Liver (tissue), 9 donors: Measurements from ENCODE around the gene STARD3. TPM values are rescaled to one million over a fixed set of nuclear protein-coding genes. Genes with fewer than 3 reads are reported as not detected.

Experiments used
- DNase-seq: peaks from one replicate; pipeline ENCODE4 v3.0.0-alpha.2; 2017; ENCODE audit warnings: low spot score
- H3K27ac ChIP-seq, 2 donors: one replicate each; pipeline ENCODE4 v1.7.0; 2013; ENCODE audit warnings: inconsistent platforms in 2 of 2, low read length in 2 of 2, control low read depth in 1 of 2, low read depth in 1 of 2, mild to moderate bottlenecking in 1 of 2
- H3K27me3 ChIP-seq, 4 donors: one replicate each; pipeline versions ENCODE4 v1.6.1 to v1.7.0; 2013; ENCODE audit warnings: low read length in 3 of 4, inconsistent platforms in 1 of 4, mild to moderate bottlenecking in 1 of 4, moderate library complexity in 1 of 4; ENCODE audit not compliant: control insufficient read depth in 4 of 4, insufficient read depth in 4 of 4
- H3K36me3 ChIP-seq, 4 donors: one replicate each; pipeline versions ENCODE4 v1.6.1 to v1.7.0; 2013; ENCODE audit warnings: low read length in 3 of 4, mild to moderate bottlenecking in 3 of 4, low read depth in 1 of 4, moderate library complexity in 1 of 4; ENCODE audit not compliant: control insufficient read depth in 4 of 4, insufficient read depth in 3 of 4
- H3K4me1 ChIP-seq, 4 donors: one replicate each; pipeline versions ENCODE4 v1.6.1 to v1.7.0; 2013; ENCODE audit warnings: low read length in 3 of 4, mild to moderate bottlenecking in 3 of 4, moderate library complexity in 1 of 4; ENCODE audit not compliant: control insufficient read depth in 4 of 4, insufficient read depth in 4 of 4
- H3K4me3 ChIP-seq, 3 donors: one replicate each; pipeline versions ENCODE4 v1.6.1 to v1.7.0; 2013; ENCODE audit warnings: low read length in 3 of 3, control low read depth in 1 of 3, low read depth in 1 of 3, mild to moderate bottlenecking in 1 of 3
- H3K9ac ChIP-seq, 2 donors: one replicate each; pipeline ENCODE4 v1.7.0; 2013; ENCODE audit warnings: low read length in 2 of 2, mild to moderate bottlenecking in 2 of 2, moderate library complexity in 2 of 2, control low read depth in 1 of 2, low read depth in 1 of 2
- H3K9me3 ChIP-seq, 4 donors: one replicate each; pipeline versions ENCODE4 v1.6.1 to v1.7.0; 2013; ENCODE audit warnings: low read length in 3 of 4; ENCODE audit not compliant: control insufficient read depth in 4 of 4
- FOXA1 ChIP-seq: IDR thresholded peaks from 2 replicates; pipeline ENCODE4 v1.6.1; 2016; ENCODE audit warnings: antibody characterized with exemption
- FOXA2 ChIP-seq: IDR thresholded peaks from 2 replicates; pipeline ENCODE4 v1.6.1; 2016; ENCODE audit warnings: antibody characterized with exemption
- GABPA ChIP-seq, 2 donors: IDR thresholded peaks in 1 of 2; conservative IDR thresholded peaks in 1 of 2; 2 replicates each; pipeline ENCODE4 v1.6.1; 2016; ENCODE audit warnings: antibody characterized with exemption in 2 of 2, mild to moderate bottlenecking in 1 of 2, moderate library complexity in 1 of 2
- HNF4A ChIP-seq, 2 donors: conservative IDR thresholded peaks; 2 replicates each; pipeline ENCODE4 v1.6.1; 2016; ENCODE audit warnings: antibody characterized with exemption in 2 of 2, mild to moderate bottlenecking in 2 of 2
- HNF4G ChIP-seq: IDR thresholded peaks from 2 replicates; pipeline ENCODE4 v1.6.1; 2016; ENCODE audit warnings: antibody characterized with exemption
- JUND ChIP-seq, 2 donors: IDR thresholded peaks; 2 replicates each; pipeline ENCODE4 v1.6.1; 2016; ENCODE audit warnings: antibody characterized with exemption in 2 of 2
- NR2F2 ChIP-seq: IDR thresholded peaks from 2 replicates; pipeline ENCODE4 v1.6.1; 2016; ENCODE audit warnings: antibody characterized with exemption
- RAD21 ChIP-seq, 2 donors: IDR thresholded peaks; 2 replicates each; pipeline ENCODE4 v1.6.1; 2016; ENCODE audit warnings: antibody characterized with exemption in 2 of 2, mild to moderate bottlenecking in 2 of 2
- RXRA ChIP-seq, 2 donors: IDR thresholded peaks; 2 replicates each; pipeline ENCODE4 v1.6.1; 2017 to 2018; ENCODE audit warnings: antibody characterized with exemption in 2 of 2, mild to moderate bottlenecking in 1 of 2
- SP1 ChIP-seq: IDR thresholded peaks from 2 replicates; pipeline ENCODE4 v1.6.1; 2018; ENCODE audit warnings: antibody characterized with exemption, mild to moderate bottlenecking
- TAF1 ChIP-seq: conservative IDR thresholded peaks from 2 replicates; pipeline ENCODE4 v1.6.1; 2016; ENCODE audit warnings: antibody characterized with exemption, mild to moderate bottlenecking
- YY1 ChIP-seq: IDR thresholded peaks from 2 replicates; pipeline ENCODE4 v1.6.1; 2016; ENCODE audit warnings: antibody characterized with exemption, mild to moderate bottlenecking
- ZBTB33 ChIP-seq: IDR thresholded peaks from 2 replicates; pipeline ENCODE4 v1.6.1; 2016; ENCODE audit warnings: antibody characterized with exemption
- WGBS: extraction: QIAGEN DNeasy Blood & Tissue Kit; methylation state at CpG from one replicate; pipeline ENCODE4 v1.1.7; 2013; 5-methylcytosine and 5-hydroxymethylcytosine counted together
- polyA plus RNA-seq, 2 donors: library from polyadenylated mRNA; stranded (reverse) in 1 of 2; unstranded in 1 of 2; fragments of 200-250 nt in 1 of 2; fragments of >200 nt in 1 of 2; fragmentation: Nextera tagmentation in 1 of 2; extraction: Ambion mirVana in 1 of 2; gene quantifications; one replicate each; pipeline versions ENCODE4 v1.2.1 to v1.2.3, GENCODE V29; 2013 to 2015
- total RNA-seq, 2 donors: library from RNA; depleted of rRNA; stranded (reverse); fragments of >200 nt; gene quantifications; one replicate each; pipeline ENCODE4 v1.2.3, GENCODE V29; 2014
- TF ChIP-seq, protein P1 (sequence below): IDR thresholded peaks from 2 replicates; pipeline ENCODE4 v1.6.1; 2016; ENCODE audit warnings: antibody characterized with exemption, mild to moderate bottlenecking
- TF ChIP-seq, protein P2 (sequence below): fragments of 150-350 bp; IDR thresholded peaks from 2 replicates; pipeline ENCODE4 v1.5.1; 2017; ENCODE audit warnings: improper control_type of control experiment, low read depth, low read length; ENCODE audit not compliant: missing input control
- TF ChIP-seq, protein P3 (sequence below): IDR thresholded peaks from 2 replicates; pipeline ENCODE4 v1.6.1; 2016; ENCODE audit warnings: antibody characterized with exemption
- TF ChIP-seq, protein P4 (sequence below): IDR thresholded peaks from 2 replicates; pipeline ENCODE4 v1.6.1; 2016; ENCODE audit warnings: antibody characterized with exemption
- donor health status: healthy.
- donor health status: healthy.
- donor health status: healthy.
- donor health status: healthy.
- donor health status: healthy.

The STARD3 gene
- total and polyA plus RNA-seq, 4 donors = 15.0 to 34.0 (median 23.2) TPM

DNA sequence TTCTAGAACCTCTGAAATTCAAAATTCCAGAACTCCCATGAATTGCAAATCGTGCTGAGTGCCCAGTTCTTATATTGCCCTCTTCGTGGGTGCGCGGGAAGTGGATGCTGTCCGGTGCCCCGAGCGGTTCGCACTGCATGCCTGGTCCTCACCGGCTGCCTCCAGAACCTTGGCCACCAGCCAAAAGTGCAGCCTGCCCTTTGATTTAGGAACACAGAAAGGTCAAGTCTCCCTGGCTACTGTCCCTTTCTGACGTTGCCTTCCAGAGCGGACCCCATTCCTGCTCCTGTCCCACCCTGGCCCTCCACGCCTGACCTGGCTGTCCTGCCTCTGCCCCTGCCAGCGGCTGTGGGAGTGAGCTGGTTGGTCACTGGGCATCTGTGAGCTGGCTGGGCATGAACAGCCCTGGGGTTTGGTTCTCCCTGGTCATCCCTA lies 38.9 kb upstream of the STARD3 start:
- Histone ChIP-seq H3K36me3 (no peaks in the 10 kb centered on the region), H3K27ac (no peak overlapping the region), H3K4me1 (peaks cover 0 to 12% (median 7%) of the 10 kb centered on the region in 4 donors), H3K9me3 (no peaks in the 10 kb centered on the region), H3K9ac (no peak overlapping the region), H3K4me3 (no peak overlapping the region), H3K27me3 (peaks cover 8 to 28% (median 17%) of the 10 kb centered on the region in 4 donors)
- TF ChIP-seq SP1 (no peak), NR2F2 (no peak), TAF1 (no peak), YY1 (no peak), HNF4A (conservative IDR thresholded peaks at IDR 0.05) (no peak), ZBTB33 (no peak), GABPA (IDR thresholded peaks at IDR 0.05 in 1 of 2, conservative IDR thresholded peaks at IDR 0.05 in 1 of 2) (no peak), FOXA1 (no peak), HNF4G (no peak), RXRA (IDR thresholded peaks at IDR 0.05) (no peak), JUND (IDR thresholded peaks at IDR 0.05) (no peak), FOXA2 (no peak)
- TF ChIP-seq, protein P1, sequence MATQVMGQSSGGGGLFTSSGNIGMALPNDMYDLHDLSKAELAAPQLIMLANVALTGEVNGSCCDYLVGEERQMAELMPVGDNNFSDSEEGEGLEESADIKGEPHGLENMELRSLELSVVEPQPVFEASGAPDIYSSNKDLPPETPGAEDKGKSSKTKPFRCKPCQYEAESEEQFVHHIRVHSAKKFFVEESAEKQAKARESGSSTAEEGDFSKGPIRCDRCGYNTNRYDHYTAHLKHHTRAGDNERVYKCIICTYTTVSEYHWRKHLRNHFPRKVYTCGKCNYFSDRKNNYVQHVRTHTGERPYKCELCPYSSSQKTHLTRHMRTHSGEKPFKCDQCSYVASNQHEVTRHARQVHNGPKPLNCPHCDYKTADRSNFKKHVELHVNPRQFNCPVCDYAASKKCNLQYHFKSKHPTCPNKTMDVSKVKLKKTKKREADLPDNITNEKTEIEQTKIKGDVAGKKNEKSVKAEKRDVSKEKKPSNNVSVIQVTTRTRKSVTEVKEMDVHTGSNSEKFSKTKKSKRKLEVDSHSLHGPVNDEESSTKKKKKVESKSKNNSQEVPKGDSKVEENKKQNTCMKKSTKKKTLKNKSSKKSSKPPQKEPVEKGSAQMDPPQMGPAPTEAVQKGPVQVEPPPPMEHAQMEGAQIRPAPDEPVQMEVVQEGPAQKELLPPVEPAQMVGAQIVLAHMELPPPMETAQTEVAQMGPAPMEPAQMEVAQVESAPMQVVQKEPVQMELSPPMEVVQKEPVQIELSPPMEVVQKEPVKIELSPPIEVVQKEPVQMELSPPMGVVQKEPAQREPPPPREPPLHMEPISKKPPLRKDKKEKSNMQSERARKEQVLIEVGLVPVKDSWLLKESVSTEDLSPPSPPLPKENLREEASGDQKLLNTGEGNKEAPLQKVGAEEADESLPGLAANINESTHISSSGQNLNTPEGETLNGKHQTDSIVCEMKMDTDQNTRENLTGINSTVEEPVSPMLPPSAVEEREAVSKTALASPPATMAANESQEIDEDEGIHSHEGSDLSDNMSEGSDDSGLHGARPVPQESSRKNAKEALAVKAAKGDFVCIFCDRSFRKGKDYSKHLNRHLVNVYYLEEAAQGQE = no peak
- TF ChIP-seq, protein P2, sequence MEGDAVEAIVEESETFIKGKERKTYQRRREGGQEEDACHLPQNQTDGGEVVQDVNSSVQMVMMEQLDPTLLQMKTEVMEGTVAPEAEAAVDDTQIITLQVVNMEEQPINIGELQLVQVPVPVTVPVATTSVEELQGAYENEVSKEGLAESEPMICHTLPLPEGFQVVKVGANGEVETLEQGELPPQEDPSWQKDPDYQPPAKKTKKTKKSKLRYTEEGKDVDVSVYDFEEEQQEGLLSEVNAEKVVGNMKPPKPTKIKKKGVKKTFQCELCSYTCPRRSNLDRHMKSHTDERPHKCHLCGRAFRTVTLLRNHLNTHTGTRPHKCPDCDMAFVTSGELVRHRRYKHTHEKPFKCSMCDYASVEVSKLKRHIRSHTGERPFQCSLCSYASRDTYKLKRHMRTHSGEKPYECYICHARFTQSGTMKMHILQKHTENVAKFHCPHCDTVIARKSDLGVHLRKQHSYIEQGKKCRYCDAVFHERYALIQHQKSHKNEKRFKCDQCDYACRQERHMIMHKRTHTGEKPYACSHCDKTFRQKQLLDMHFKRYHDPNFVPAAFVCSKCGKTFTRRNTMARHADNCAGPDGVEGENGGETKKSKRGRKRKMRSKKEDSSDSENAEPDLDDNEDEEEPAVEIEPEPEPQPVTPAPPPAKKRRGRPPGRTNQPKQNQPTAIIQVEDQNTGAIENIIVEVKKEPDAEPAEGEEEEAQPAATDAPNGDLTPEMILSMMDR = no peak
- TF ChIP-seq, protein P3, sequence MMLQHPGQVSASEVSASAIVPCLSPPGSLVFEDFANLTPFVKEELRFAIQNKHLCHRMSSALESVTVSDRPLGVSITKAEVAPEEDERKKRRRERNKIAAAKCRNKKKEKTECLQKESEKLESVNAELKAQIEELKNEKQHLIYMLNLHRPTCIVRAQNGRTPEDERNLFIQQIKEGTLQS = no peak
- DNase-seq = no peak
- WGBS = 11% methylated on average over 13 of the region's 13 CpGs

GRCh38 chr17:39598630-39599003 lies 38.3 kb upstream of the STARD3 start:
- Histone ChIP-seq H3K9ac (no peak overlapping the region), H3K27ac (no peak overlapping the region), H3K9me3 (no peaks in the 10 kb centered on the region), H3K27me3 (peaks cover 8 to 28% (median 17%) of the 10 kb centered on the region in 4 donors), H3K36me3 (no peaks in the 10 kb centered on the region), H3K4me1 (peaks cover 0 to 12% (median 7%) of the 10 kb centered on the region in 4 donors), H3K4me3 (no peak overlapping the region)
- WGBS = 5% methylated on average over 17 of the region's 17 CpGs
- TF ChIP-seq, protein P4, sequence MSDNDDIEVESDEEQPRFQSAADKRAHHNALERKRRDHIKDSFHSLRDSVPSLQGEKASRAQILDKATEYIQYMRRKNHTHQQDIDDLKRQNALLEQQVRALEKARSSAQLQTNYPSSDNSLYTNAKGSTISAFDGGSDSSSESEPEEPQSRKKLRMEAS = no peak
- TF ChIP-seq, protein P1 = no peak
- TF ChIP-seq NR2F2 = no peak
- no peak for TF ChIP-seq HNF4A (conservative IDR thresholded peaks at IDR 0.05)
- no peak for TF ChIP-seq RXRA (IDR thresholded peaks at IDR 0.05)
- no peak for TF ChIP-seq GABPA (IDR thresholded peaks at IDR 0.05 in 1 of 2, conservative IDR thresholded peaks at IDR 0.05 in 1 of 2)
- TF ChIP-seq FOXA1 = no peak
- TF ChIP-seq, protein P3 = no peak
- TF ChIP-seq RAD21 (IDR thresholded peaks at IDR 0.05) = no peak
- no peak for TF ChIP-seq YY1
- no peak for TF ChIP-seq JUND (IDR thresholded peaks at IDR 0.05)
- TF ChIP-seq, protein P2 = no peak
- no peak for TF ChIP-seq FOXA2
- no peak for TF ChIP-seq TAF1
- DNase-seq = no peak
